SH-SY5Y (cell line): ENCODE results near the gene CADPS2.

Experiments used
- GATA2 ChIP-seq: IDR thresholded peaks from 2 replicates; pipeline ENCODE4 v1.6.1; 2011; ENCODE audit warnings: mild to moderate bottlenecking, low read depth, low read length
- GATA3 ChIP-seq: IDR thresholded peaks from 2 replicates; pipeline ENCODE4 v1.6.1; 2011; ENCODE audit warnings: low read depth, mild to moderate bottlenecking, low read length, moderate library complexity

DNA sequence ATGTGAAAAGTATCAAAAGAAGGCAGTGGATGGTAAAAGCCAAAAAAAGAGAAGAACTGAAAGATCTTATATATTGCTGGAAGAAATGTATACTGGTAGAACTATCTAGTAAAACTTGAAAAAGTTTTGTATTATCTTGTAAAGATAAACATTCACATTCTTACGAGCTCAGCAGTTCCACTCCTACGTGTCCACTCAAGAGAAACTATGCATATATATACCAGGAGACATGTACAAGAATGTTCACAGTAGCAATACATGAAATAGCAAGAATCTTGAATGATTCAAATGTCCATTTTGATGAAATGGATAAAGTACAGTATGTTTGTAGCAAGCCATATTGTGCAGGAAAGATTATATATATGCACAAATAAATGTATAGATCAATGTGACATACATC is 342.4 kb downstream of the CADPS2 start:
- TF ChIP-seq GATA3 (no peak), GATA2 (no peak)
